Activated B cell treated with CpG ODN at 0.5 μM for 24 hours (primary cell): ENCODE data around the gene CDH20. TPM values are rescaled to one million over a fixed set of nuclear protein-coding genes. Genes with fewer than 3 reads are reported as not detected.

Source experiments
- ATAC-seq: fragments of 200-7000 bp; cut with Tn5 transposase; one replicate; pipeline ENCODE4 v1.10.0; 2021; ENCODE audit warnings: low read depth, mild to moderate bottlenecking, moderate library complexity
- CTCF ChIA-PET: fragments of 350-600 bp; sonication (Branson Sonifier 250); formaldehyde crosslinking; loops from one replicate; lab custom pipeline; 2021; ENCODE audit warnings: antibody characterized with exemption; lab: Charles Lee
- POLR2A ChIA-PET: fragments of 350-600 bp; sonication (Branson Sonifier 250); formaldehyde crosslinking; loops from one replicate; lab custom pipeline; 2021; ENCODE audit warnings: antibody characterized with exemption; lab: Charles Lee
- DNase-seq: peaks from one replicate; pipeline ENCODE4 v3.0.0; 2022
- H3K27ac Mint-ChIP-seq: one replicate; pipeline ENCODE4 v1.8.0; 2020; ENCODE audit warnings: mixed read lengths
- H3K27me3 Mint-ChIP-seq: one replicate; pipeline ENCODE4 v1.8.0; 2021; ENCODE audit warnings: mixed read lengths
- H3K36me3 Mint-ChIP-seq: one replicate; pipeline ENCODE4 v1.8.0; 2021; ENCODE audit warnings: low read depth, mixed read lengths
- H3K4me1 Mint-ChIP-seq: one replicate; pipeline ENCODE4 v1.8.0; 2021; ENCODE audit warnings: mixed read lengths
- H3K4me3 Mint-ChIP-seq: one replicate; pipeline ENCODE4 v1.8.0; 2020; ENCODE audit warnings: mild to moderate bottlenecking, mixed read lengths
- H3K9me3 Mint-ChIP-seq: one replicate; pipeline ENCODE4 v1.8.0; 2020; ENCODE audit warnings: mixed read lengths
- intact Hi-C: fragments of 100-400 bp; cut with micrococcal nuclease; formaldehyde crosslinking; loops from one replicate; pipeline ENCODE4 v1.15.1; 2024
- total RNA-seq: library from RNA; stranded (reverse); gene quantifications from 2 replicates; pipeline ENCODE4 v1.2.3, GENCODE V29; 2022
- TF ChIP-seq, protein P1 (sequence below): fragments of 200-600 bp; IDR thresholded peaks from one replicate; pipeline ENCODE4 v1.8.0; 2022; ENCODE audit warnings: antibody characterized with exemption, mild to moderate bottlenecking

CDH20 gene
- total RNA-seq, 1 donor from 2014 or later: 0.07 TPM

DNA sequence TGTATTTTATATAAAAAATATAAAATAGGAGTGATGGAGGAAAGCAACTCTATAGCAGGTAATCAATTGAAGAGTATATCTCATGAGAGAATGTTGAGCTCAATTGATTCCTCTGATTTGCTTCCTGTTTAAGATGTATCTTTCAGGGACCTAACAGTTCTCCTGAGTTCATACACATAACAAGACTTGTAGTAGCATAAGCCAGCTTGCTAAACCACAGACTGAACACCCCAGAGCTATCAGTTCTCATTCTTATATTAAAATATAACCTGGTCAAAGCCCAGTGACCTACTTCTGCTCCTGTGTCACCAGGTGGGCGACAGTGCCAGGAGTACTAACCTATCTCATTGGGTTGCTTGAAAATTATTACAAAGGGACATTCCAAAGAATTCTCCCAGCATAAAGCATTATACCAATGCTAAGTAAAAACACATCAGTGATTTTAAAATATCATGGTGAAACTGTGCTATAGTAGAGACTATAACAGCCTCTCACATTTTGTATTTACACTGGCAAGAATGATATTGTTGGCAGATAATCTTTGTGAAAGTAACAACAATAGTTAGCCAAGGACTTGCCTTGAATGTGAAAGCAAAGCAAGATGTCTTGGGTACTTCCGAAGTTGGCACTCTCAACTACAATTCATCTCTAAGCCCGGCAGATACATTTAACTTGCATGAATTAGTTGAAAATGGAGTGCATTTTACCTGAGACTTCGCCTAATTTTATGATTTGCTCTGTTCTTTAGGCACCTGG, 40.8 kb upstream of the CDH20 start:
- intact Hi-C loops: no loop called here
- H3K27me3 Mint-ChIP-seq: no peaks in the 10 kb centered on the region
- ChIA-PET POLR2A (no interaction called here), CTCF (no interaction called here)
- no peaks in the 10 kb centered on the region for H3K36me3 Mint-ChIP-seq
- no peaks in the 10 kb centered on the region for H3K4me1 Mint-ChIP-seq
- no peak overlapping the region for H3K27ac Mint-ChIP-seq
- no peak overlapping the region for H3K4me3 Mint-ChIP-seq
- TF ChIP-seq, protein P1, sequence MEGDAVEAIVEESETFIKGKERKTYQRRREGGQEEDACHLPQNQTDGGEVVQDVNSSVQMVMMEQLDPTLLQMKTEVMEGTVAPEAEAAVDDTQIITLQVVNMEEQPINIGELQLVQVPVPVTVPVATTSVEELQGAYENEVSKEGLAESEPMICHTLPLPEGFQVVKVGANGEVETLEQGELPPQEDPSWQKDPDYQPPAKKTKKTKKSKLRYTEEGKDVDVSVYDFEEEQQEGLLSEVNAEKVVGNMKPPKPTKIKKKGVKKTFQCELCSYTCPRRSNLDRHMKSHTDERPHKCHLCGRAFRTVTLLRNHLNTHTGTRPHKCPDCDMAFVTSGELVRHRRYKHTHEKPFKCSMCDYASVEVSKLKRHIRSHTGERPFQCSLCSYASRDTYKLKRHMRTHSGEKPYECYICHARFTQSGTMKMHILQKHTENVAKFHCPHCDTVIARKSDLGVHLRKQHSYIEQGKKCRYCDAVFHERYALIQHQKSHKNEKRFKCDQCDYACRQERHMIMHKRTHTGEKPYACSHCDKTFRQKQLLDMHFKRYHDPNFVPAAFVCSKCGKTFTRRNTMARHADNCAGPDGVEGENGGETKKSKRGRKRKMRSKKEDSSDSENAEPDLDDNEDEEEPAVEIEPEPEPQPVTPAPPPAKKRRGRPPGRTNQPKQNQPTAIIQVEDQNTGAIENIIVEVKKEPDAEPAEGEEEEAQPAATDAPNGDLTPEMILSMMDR: no peak
- DNase-seq: no peak
- no peak for ATAC-seq
- H3K9me3 Mint-ChIP-seq: no peaks in the 10 kb centered on the region

DNA sequence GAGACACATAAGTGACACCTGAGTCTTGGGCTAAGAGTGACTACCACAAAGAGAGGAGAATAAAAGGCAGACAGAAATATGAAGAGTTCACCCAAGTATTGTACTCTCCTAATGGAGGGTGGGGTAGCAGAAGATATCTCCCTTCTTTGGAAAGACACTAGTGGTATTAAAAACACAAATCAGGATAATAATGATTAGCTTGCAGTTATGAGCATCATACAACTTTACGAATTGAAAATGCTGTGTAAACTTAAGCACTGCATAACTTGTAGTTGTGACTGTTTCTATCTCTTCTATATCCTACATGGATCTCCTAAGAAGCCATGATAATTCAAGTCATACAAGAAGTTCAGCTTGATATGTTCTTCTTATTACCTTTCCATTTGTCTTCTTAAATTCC, 38.1 kb upstream of the CDH20 start:
- H3K4me3 Mint-ChIP-seq: no peak overlapping the region
- ChIA-PET CTCF (no interaction called here), POLR2A (no interaction called here)
- H3K9me3 Mint-ChIP-seq: no peaks in the 10 kb centered on the region
- H3K36me3 Mint-ChIP-seq: no peaks in the 10 kb centered on the region
- no peak overlapping the region for H3K27ac Mint-ChIP-seq
- intact Hi-C loops: no loop called here
- DNase-seq (no peak), ATAC-seq (no peak)
- H3K27me3 Mint-ChIP-seq: no peaks in the 10 kb centered on the region
- TF ChIP-seq, protein P1: no peak
- H3K4me1 Mint-ChIP-seq: no peaks in the 10 kb centered on the region

DNA sequence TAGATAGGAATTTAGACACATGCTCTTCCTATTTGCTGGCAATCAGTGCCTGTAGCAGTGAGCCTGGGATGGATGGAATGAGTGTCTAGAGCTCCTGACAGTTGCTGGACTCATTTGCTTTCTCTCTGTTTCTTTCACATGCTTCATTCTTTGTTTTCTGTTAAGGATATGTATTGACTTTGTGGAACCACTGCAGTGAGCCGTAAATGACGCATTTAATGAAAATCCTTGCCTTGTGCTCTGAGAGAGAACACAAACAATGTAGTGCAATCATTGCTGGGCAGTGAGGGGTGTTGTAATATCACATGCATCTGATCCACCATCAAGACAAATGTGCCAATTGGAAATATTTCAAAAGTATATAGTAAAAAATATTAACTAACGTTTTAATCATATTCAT, 25.2 kb upstream of the CDH20 start:
- TF ChIP-seq, protein P1: no peak
- no peak overlapping the region for H3K27ac Mint-ChIP-seq
- no peaks in the 10 kb centered on the region for H3K4me1 Mint-ChIP-seq
- CTCF ChIA-PET: no interaction called here
- no peak overlapping the region for H3K4me3 Mint-ChIP-seq
- no peaks in the 10 kb centered on the region for H3K36me3 Mint-ChIP-seq
- intact Hi-C loops: no loop called here
- DNase-seq (no peak), ATAC-seq (no peak)
- POLR2A ChIA-PET: no interaction called here
- H3K9me3 Mint-ChIP-seq: no peaks in the 10 kb centered on the region
- H3K27me3 Mint-ChIP-seq: no peaks in the 10 kb centered on the region

DNA sequence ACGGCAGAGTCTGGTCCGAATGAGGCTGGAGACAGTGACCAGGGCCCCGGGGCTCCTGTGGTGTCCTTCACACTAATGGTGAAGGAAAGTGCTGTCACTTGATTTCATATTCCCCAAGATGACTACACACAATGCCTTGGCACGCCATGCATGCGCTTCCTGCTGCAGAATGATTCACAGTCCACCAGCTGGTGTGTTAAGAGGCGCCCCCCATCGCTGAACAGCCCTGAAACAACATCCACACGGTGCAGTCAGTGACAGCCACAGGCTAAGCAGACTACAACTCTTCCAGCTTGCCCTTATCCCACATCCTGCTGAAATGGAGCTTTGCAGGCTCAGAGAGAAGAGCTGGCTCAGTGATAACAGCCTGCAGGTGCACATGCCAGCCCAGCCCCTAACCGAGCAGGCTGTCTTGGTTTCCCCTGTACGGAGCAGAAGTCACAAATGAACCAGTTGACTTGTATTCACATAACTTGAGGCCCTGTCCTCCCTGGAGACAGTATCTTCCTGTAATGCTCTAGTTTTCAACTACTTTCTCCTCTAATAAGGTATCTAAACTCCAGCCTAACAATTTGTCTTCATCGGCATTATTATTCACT, 24.3 kb upstream of the CDH20 start:
- Mint-ChIP-seq H3K9me3 (no peaks in the 10 kb centered on the region), H3K4me1 (no peaks in the 10 kb centered on the region), H3K27me3 (no peaks in the 10 kb centered on the region), H3K4me3 (no peak overlapping the region), H3K36me3 (no peaks in the 10 kb centered on the region), H3K27ac (no peak overlapping the region)
- ATAC-seq: no peak
- TF ChIP-seq, protein P1: no peak
- no peak for DNase-seq
- intact Hi-C loops: no loop called here
- ChIA-PET CTCF (no interaction called here), POLR2A (no interaction called here)

DNA sequence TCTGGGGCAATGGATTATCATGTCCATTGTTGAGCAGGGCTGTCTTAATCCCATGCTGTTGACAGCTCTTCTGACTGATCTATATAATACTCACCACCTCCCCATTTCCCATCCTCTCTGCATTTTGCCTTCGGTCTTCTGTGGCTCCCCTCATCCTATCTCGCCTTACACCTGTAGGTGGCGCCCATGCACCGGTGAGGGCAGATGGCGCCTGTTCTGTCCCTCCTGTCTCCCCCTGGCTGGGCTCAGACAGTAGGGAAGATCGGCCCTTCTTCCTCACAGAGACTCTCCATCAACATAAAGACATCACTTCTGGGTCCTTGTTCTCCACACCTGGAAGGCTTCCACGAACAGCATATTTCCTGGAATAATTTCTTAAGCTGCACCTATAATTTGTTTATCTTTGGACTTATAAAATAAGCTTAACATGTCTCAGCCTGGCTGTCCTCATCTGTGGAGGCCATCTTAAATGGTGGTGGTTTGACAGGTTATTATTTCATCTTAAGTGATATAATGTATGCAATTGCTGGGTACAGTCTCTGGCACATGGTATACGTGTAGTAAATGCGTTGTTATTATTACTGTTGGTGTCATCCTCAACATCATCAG, 10.9 kb upstream of the CDH20 start:
- peak; percentile 42 for ATAC-seq
- intact Hi-C loops: loop anchor here (1.0 to 2.0 kb wide), 3 partner anchors 180 to 809 kb away; no protein-coding TSS in a partner anchor
- POLR2A ChIA-PET: no interaction called here

More for the DNA sequence above, 10.9 kb upstream of the CDH20 start:
- Mint-ChIP-seq H3K4me1 (no peaks in the 10 kb centered on the region), H3K9me3 (no peaks in the 10 kb centered on the region), H3K36me3 (no peaks in the 10 kb centered on the region), H3K4me3 (no peak overlapping the region), H3K27ac (no peak overlapping the region), H3K27me3 (peaks cover 1% of the 10 kb centered on the region)
- TF ChIP-seq, protein P1: no peak
- DNase-seq: no peak
- CTCF ChIA-PET: interaction anchor here (0.7 to 4.0 kb wide), 5 partner anchors 18 to 810 kb away, joined by 3 to 67 read pairs (median 4); no protein-coding TSS in a partner anchor
